ENCODE data around the gene TSPAN7.

DNA sequence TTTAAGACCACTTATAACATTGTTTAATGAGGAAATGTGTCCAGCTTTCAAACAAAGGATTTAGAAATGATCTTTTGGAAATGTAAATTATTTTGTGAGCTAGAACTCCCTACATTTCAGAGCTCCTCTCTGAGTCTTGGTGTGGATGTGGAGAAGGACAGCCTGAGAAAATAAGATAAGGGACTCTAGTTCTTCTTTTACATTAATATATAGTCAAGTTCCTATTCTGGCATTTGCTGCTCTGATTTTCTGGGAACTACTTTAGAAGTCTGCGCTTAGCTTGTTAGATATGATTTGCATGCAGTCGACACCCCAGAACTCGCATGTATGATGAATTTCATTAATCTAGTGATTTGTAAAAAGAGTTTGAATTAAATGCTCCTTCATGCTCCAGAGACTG lies 45.5 kb downstream of the TSPAN7 start:
- TF ChIP-seq, protein P1, sequence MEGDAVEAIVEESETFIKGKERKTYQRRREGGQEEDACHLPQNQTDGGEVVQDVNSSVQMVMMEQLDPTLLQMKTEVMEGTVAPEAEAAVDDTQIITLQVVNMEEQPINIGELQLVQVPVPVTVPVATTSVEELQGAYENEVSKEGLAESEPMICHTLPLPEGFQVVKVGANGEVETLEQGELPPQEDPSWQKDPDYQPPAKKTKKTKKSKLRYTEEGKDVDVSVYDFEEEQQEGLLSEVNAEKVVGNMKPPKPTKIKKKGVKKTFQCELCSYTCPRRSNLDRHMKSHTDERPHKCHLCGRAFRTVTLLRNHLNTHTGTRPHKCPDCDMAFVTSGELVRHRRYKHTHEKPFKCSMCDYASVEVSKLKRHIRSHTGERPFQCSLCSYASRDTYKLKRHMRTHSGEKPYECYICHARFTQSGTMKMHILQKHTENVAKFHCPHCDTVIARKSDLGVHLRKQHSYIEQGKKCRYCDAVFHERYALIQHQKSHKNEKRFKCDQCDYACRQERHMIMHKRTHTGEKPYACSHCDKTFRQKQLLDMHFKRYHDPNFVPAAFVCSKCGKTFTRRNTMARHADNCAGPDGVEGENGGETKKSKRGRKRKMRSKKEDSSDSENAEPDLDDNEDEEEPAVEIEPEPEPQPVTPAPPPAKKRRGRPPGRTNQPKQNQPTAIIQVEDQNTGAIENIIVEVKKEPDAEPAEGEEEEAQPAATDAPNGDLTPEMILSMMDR (IDR thresholded peaks at IDR 0.05) = no peak
- no peak for TF ChIP-seq POLR2A (IDR thresholded peaks at IDR 0.05)

All from vagina (tissue), 2 donors.